T47D (cell line): ENCODE measurements around the gene MARCHF2.

Source experiments
- DNase-seq, 2 experiments: peaks; one replicate each; pipeline versions ENCODE4 v3.0.0 to v3.0.0-alpha.2; 2011 to 2012; ENCODE audit warnings: low read depth in 1 of 2, low spot score in 1 of 2
- JUND ChIP-seq: IDR thresholded peaks from 2 replicates; pipeline ENCODE4 v1.6.1; 2012; ENCODE audit warnings: low read depth
- in situ Hi-C: cut with HindIII; loops from 2 replicates; pipeline ENCODE4 v1.10.0; 2016; ENCODE audit warnings: low sequenced_read_pairs, low pct_unique_long_range_greater_than_20kb

The MARCHF2 gene

DNA sequence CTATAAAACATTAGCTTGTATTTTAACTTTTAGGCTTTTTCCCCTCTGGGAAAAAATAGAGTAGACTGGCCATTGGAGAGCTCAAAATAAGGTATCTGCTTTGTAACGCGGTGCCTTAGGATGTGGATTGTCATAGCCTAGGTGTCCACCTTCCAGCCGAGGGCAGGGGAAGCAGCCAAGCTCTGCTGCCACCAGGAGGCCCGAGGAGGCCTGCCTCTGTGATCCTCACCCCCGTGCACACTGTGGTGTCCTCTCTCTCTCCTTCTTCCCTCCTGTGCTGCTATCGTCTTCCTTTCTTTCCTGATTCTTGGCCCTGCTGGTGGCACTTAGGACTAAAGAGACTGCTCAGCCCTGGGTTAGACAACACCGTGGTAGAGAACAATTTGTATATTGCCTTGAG lies 43.0 kb downstream of the MARCHF2 start:
- peak in 1 of 2 experiments; percentile 54 for DNase-seq
- no peak for TF ChIP-seq JUND
- in situ Hi-C loops = no loop called here

DNA sequence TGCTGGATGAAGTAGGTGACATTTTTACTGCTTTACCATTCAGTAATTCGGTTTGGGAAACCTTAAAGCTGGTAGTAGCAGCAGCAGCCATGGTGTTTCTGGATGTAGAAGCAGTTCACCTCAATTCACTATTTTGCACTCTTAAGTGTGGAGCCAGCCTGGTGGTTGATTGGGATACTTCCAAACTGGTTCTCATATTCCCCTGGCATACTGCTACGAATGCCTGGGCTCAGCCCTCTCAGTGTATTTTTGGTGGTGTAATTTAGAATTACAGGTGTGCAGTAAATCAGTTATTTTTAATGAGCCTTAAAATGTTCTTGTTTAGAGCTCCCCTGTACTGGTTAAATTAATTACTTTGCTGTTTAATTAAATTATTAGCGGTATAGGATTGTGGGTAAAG lies 44.1 kb downstream of the MARCHF2 start:
- TF ChIP-seq JUND = no peak
- in situ Hi-C loops = no loop called here

DNA sequence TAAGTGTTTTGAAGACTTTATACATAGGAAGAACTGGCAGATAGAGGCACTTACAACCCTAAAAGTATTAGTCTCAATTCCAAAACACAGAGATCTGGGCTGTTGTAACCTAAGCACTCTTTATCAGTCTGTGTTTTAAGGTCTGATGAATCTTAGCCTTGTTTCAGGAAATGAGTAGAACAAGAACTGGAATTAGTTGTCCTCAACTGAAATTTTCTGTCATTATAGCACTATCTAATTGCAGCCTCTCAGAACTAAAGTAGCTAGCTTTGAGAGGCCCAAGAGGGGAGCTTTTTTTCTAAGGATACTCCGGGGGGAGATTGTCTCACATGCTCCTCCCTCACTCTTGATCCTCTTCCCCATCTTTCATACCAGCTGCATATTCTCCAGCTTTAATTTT lies 44.7 kb downstream of the MARCHF2 start:
- in situ Hi-C loops = no loop called here

More for the DNA sequence above, 44.1 kb downstream of the MARCHF2 start:
- DNase-seq = no peak

DNA sequence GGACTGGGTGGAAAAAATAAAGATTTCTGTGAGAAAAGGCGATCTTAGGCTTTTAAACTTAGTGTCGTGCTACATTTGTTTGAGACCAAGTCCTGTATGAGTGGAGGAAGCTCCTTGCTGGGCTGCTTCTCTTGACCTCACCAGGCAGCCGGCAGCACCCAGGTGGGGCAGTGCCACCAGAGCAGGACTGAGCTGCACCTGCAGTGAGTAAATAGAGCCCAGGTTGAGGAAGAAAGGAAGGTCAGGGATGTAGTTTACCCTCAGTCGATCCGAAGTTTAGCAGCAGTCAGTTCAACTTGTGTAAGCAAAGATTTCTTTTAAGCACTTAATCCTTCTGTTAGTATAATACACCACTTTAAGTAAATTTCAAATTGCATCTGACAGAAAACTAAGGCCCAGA lies 45.3 kb downstream of the MARCHF2 start:
- in situ Hi-C loops = no loop called here
- DNase-seq = peak in 1 of 2 experiments; percentile 81
- no peak for TF ChIP-seq JUND

More for the DNA sequence above, 44.7 kb downstream of the MARCHF2 start:
- no peak for TF ChIP-seq JUND
- no peak for DNase-seq

DNA sequence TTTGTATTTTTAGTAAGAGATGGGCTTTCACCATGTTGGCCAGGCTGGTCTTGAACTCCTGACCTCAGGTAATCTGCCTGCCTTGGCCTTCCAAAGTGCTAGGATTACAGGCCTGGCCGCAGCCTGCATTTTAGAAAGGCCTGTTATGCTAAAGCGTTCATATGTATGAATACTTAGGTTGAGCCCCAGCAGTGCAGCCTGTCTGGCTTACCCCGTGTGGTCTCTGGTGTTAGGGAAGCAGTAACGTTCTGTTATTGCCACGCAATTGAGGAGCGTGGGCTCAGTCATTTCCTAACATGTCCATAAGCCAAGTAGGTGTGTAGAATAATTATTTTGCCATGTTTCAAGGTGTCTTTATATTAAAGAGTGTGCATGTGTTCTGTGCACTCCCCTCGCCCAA lies 46.0 kb downstream of the MARCHF2 start:
- no peak for DNase-seq
- in situ Hi-C loops = no loop called here
- TF ChIP-seq JUND = no peak

DNA sequence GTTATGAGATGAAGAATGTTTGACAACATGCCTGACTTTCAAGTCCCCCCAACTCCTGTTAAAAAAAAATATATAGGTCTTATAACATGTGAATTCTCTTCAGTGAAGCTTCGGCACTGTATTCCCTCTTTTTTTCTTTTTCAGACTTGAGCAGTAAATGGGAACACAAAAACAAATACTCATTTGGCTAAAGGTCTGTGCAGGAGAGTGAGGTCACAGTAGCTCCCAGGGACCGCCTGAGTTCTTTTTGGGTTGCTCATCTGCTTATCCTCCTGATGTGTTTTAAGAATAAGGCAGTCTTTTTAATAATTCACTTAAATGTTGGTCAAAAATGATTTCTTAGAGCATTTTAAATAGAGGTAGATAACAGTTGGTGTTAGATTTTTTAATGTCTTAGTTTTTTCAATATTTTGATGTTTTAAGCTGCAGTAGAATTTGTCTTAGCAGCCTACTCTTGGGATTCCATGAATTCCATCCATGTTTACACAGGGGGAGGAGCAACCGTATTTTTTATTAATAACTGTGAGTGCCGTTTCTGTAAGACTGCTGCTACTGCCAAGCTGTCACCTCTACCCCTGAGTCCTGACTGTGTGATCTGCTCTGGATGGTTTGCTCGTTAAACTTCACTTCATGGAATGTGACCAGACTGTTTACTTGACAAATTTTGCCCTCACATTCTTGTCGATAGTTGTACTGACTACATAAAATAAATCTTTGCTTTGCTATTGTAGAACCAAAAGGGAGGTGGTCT lies 46.6 kb downstream of the MARCHF2 start:
- TF ChIP-seq JUND = no peak
- in situ Hi-C loops = no loop called here
- DNase-seq = peak in 1 of 2 experiments; percentile 67

DNA sequence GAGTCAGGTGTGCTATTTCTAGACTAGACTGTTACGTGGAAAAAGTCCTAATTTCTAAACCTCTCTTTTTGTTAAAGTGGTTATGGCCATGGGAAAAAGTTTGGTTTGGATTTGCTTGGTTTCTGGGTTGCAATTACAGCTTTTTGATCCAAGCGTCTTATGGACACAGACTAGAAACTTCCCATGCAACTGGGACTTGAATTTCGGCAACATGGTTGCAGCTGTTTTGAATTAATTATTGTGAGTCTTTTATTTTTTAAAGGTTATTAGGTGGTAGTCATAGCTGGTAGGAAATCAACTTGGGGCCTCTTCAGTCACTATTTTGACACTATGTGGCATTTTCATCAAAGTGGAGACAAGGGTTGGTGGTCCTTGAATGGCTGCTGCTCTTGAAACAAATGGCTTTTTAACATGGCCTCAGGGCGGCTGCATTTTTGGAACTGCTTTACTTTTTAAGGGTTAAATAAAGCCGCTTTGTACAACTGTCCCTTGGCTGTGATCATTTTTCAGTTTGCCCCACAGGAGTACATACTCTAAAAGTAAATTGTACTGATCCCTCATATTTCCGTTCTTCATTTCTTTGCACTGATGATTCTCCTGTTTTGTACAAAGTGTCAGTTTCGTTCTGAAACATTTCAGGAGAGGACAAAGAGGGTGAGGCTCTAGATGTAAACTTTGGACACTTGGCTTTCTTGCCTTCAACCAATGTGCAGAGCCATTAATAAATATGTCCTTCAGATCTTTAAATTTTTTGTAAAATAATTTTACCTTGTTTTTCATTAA lies 47.6 kb downstream of the MARCHF2 start:
- TF ChIP-seq JUND = no peak
- in situ Hi-C loops = no loop called here

DNA sequence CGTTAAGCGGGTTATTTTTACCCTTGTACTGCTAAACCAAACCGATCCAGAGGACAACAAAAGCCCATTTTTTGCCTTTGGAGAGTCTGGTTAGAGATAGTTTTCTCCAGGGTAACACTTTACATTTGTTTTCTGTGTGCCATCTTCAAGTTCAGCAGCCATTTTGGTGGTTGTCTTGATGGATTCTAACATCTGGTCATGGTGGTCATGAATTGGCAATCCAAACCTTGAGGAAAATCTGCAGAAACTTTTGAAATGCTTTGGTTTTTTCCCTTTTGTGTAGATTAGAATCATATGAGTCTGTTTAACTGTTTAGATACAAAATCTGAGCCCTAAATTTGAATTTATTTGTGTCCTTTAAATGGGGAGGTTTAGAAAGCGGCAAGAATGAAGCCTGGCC lies 48.3 kb downstream of the MARCHF2 start:
- in situ Hi-C loops = no loop called here
- no peak for TF ChIP-seq JUND
- no peak for DNase-seq

More for the DNA sequence above, 47.6 kb downstream of the MARCHF2 start:
- no peak for DNase-seq

DNA sequence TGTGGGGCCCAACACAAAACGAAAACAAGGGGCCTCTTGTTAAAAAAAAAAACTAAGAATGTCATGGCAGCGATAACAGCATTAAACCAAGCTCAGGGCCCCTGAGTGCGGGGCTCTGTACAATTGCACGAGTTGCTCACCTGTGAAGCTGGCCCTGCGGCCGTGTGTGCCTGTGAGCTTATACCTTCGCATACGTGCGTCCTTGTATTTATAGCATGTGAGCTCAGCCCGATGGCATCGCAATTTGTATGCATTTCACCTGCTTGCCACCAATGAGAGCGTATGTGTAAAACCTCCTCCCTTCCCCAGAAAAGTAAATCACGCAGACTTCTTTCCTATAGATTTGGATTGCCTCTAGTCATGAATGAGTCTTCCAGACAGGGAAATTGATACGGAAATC lies 48.8 kb downstream of the MARCHF2 start:
- in situ Hi-C loops = no loop called here
- no peak for TF ChIP-seq JUND
- DNase-seq = no peak

DNA sequence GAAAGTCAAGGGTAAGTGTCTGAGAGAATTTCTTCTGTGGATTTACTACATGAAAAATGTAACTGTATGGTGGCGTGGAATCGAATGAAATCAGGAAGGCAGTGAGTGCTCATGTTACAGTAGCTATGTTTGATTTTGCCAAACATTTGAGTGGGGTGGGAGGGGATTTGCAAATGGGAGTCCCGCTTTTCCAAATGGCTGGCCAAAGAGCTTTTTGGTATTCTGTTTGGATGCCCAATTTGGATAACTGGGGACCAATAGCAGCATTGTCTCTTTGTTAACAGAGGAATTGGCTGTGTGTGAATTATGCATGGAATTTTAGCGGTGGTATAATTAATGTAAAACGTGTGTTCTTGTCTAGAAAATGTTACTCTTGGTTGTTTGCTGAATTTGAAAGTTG lies 49.5 kb downstream of the MARCHF2 start:
- DNase-seq = no peak
- in situ Hi-C loops = no loop called here
- no peak for TF ChIP-seq JUND

DNA sequence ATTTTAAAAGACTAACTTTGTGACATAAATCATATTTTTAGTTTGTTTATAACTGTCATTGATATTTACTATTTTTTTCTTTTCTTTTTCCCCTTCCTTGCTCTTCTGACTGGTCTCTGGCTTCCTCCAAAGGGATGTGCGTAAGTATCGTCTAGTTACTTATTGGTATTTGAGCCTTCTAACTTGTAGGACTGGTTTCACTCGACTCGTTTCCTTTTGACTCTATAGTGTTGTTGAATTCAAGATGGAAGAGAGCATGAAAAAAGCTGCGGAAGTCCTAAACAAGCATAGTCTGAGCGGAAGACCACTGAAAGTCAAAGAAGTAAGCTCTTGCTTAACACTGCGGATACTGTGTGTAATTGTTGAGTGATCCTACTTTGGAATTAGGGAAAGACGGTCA lies 50.3 kb downstream of the MARCHF2 start:
- no peak for TF ChIP-seq JUND
- in situ Hi-C loops = no loop called here
- DNase-seq = no peak

DNA sequence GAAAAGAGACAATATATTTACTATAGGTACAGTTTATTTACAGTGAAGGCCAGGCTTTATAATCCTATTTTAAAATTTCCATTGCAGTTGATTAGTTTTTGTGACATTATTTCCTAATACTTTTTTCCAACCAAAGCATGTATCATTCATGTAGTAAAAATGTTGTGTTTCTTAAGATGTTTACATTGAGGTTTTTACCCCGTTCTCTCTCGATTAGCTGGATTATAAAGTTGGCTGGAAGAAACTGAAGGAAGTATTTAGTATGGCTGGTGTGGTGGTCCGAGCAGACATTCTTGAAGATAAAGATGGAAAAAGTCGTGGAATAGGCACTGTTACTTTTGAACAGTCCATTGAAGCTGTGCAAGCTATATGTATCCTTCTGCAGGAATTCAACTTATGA lies 52.9 kb downstream of the MARCHF2 start:
- no peak for TF ChIP-seq JUND
- DNase-seq = no peak
- in situ Hi-C loops = no loop called here

DNA sequence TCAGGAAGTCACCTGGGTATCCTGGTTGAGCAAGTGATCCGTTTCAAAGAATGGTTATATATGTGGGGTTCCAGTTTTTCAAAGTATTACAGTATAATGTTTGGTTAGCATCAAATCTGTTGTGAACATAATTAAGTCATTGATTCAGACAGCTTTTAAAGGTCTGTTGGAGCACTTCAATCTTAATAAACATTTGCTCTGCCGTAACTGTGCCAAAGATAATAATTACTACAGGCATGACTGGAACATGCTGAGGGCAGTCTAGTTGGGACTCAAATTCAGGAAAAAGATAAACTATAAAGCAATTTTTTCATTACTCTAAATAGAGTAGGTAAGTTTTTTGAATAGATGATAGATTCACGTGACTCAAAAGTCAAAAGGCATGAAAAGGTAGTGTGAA lies 55.0 kb downstream of the MARCHF2 start:
- DNase-seq = no peak
- TF ChIP-seq JUND = no peak
- in situ Hi-C loops = no loop called here
